CD4-positive, alpha-beta T cell (primary cell): ENCODE results near the gene GDPD5. TPM values are rescaled to one million over a fixed set of nuclear protein-coding genes. Genes with fewer than 3 reads are reported as not detected.

ENCODE experiments used
- ATAC-seq: fragments of 200-7000 bp; cut with Tn5 transposase; one replicate; pipeline ENCODE4 v1.10.0; 2022; ENCODE audit warnings: mild to moderate bottlenecking; ENCODE audit not compliant: poor library complexity
- CTCF ChIA-PET: fragments of 350-600 bp; sonication (Branson Sonifier 250); formaldehyde crosslinking; loops from one replicate; lab custom pipeline; 2021; ENCODE audit warnings: antibody characterized with exemption, inconsistent platforms; lab: Charles Lee
- POLR2A ChIA-PET: fragments of 350-600 bp; sonication (Branson Sonifier 250); formaldehyde crosslinking; loops from one replicate; lab custom pipeline; 2021; ENCODE audit warnings: antibody characterized with exemption, inconsistent platforms; lab: Charles Lee
- DNase-seq, 14 experiments: peaks; one replicate each; pipeline ENCODE4 v3.0.0-alpha.2; 2013 to 2020; ENCODE audit warnings: mixed read lengths in 2 of 14
- H3K27ac ChIP-seq, 2 donors: one replicate each; pipeline versions ENCODE4 v1.5.1 to v1.7.0; 2013; ENCODE audit warnings: low read length in 2 of 2, low read depth in 1 of 2, mild to moderate bottlenecking in 1 of 2
- H3K27me3 ChIP-seq, 2 experiments: 1 replicate in 1 of 2; 2 replicates in 1 of 2; pipeline versions ENCODE4 v1.6.1 to v1.7.0; 2013; ENCODE audit warnings: low read length in 2 of 2, control low read depth in 1 of 2, mild to moderate bottlenecking in 1 of 2, moderate library complexity in 1 of 2; ENCODE audit not compliant: insufficient read depth in 2 of 2, control insufficient read depth in 1 of 2
- H3K36me3 ChIP-seq: one replicate; pipeline ENCODE4 v1.6.1; 2013; ENCODE audit warnings: low read length, control low read depth; ENCODE audit not compliant: insufficient read depth
- H3K4me1 ChIP-seq: one replicate; pipeline ENCODE4 v1.6.1; 2013; ENCODE audit warnings: low read length, control low read depth; ENCODE audit not compliant: insufficient read depth
- H3K4me3 ChIP-seq: one replicate; pipeline ENCODE4 v1.5.1; 2013; ENCODE audit warnings: mild to moderate bottlenecking, low read length, moderate library complexity
- H3K9me3 ChIP-seq, 2 experiments: 1 replicate in 1 of 2; 2 replicates in 1 of 2; pipeline versions ENCODE4 v1.6.1 to v1.7.0; 2013; ENCODE audit warnings: low read length in 2 of 2, mild to moderate bottlenecking in 2 of 2, control low read depth in 1 of 2, moderate library complexity in 1 of 2; ENCODE audit not compliant: control insufficient read depth in 1 of 2, insufficient read depth in 1 of 2
- H3K27ac Mint-ChIP-seq: one replicate; pipeline ENCODE4 v1.8.0; 2020; ENCODE audit warnings: mixed read lengths
- H3K27me3 Mint-ChIP-seq: one replicate; pipeline ENCODE4 v1.8.0; 2021; ENCODE audit warnings: mixed read lengths
- H3K36me3 Mint-ChIP-seq: one replicate; pipeline ENCODE4 v1.8.0; 2021; ENCODE audit warnings: low read depth, mixed read lengths
- H3K4me1 Mint-ChIP-seq: one replicate; pipeline ENCODE4 v1.8.0; 2021; ENCODE audit warnings: low read depth, mixed read lengths
- H3K4me3 Mint-ChIP-seq: one replicate; pipeline ENCODE4 v1.8.0; 2020; ENCODE audit warnings: mild to moderate bottlenecking, mixed read lengths
- H3K9me3 Mint-ChIP-seq: one replicate; pipeline ENCODE4 v1.8.0; 2020; ENCODE audit warnings: mixed read lengths
- intact Hi-C, 2 experiments: fragments of 100-400 bp; cut with DNase I in 1 of 2; cut with micrococcal nuclease in 1 of 2; formaldehyde crosslinking; loops; one replicate each; pipeline versions ENCODE4 v1.15.1 to v1.9.0; 2023 to 2025; cut with DNase I, micrococcal nuclease
- total RNA-seq, 174 experiments: library from RNA in 2 of 174; stranded (reverse) in 2 of 174; gene quantifications; one replicate each; pipeline ENCODE4 v1.2.3 and lab custom pipeline; 2021 to 2026
- TF ChIP-seq, protein P1 (sequence below): fragments of 200-600 bp; IDR thresholded peaks from one replicate; pipeline ENCODE4 v1.8.0; 2022; ENCODE audit warnings: antibody characterized with exemption, mild to moderate bottlenecking

Gene GDPD5
- total RNA-seq, 2 experiments from 2014 or later: 91.6 to 101 TPM

DNA sequence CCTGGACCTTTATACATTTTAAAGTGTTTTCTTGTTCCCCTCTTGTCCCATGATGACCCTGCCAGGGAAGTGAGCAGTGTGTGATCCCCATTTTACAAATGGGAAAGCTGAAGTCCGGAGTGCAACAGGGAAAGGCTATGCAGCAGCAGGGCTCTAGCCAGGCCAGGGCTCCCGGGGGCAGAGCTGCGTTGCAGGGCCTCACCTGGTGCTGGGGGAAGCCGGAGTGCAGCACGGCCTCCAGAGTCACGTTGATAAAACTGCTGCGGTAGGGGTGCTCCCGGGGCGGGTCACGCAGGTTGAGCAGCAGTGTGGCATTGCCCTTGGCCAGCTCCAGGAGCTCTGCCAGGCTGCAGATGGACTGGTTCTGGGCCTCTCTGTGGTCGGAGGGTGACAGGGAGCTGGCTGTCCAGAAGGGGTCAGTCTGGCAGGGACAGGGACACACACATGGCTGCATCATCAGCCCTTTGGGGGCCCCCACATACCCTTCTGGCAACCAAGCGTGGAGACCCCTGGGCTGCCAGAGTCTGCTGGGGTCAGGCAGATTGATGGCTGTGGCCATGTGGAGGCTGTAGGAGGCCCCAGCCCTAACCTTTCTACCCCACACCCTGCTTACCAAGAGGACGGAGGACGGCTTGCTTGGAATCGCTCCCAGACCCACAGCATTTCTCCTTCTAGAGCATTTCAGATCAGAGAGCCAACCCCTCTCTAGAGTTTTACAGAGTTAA, 83.4 kb downstream of the GDPD5 start:
- Histone ChIP-seq H3K9me3 (no peaks in the 10 kb centered on the region), H3K36me3 (peaks cover 5% of the 10 kb centered on the region), H3K27ac (no peak overlapping the region), H3K4me1 (peaks cover 4% of the 10 kb centered on the region), H3K4me3 (no peak overlapping the region), H3K27me3 (no peaks in the 10 kb centered on the region)
- H3K9me3 Mint-ChIP-seq: no peaks in the 10 kb centered on the region
- ChIA-PET CTCF (no interaction called here), POLR2A (no interaction called here)
- H3K4me3 Mint-ChIP-seq: no peak overlapping the region
- intact Hi-C loops: no loop called here
- DNase-seq (no peak), ATAC-seq (no peak)
- no peaks in the 10 kb centered on the region for H3K4me1 Mint-ChIP-seq
- H3K27me3 Mint-ChIP-seq: no peaks in the 10 kb centered on the region
- TF ChIP-seq, protein P1, sequence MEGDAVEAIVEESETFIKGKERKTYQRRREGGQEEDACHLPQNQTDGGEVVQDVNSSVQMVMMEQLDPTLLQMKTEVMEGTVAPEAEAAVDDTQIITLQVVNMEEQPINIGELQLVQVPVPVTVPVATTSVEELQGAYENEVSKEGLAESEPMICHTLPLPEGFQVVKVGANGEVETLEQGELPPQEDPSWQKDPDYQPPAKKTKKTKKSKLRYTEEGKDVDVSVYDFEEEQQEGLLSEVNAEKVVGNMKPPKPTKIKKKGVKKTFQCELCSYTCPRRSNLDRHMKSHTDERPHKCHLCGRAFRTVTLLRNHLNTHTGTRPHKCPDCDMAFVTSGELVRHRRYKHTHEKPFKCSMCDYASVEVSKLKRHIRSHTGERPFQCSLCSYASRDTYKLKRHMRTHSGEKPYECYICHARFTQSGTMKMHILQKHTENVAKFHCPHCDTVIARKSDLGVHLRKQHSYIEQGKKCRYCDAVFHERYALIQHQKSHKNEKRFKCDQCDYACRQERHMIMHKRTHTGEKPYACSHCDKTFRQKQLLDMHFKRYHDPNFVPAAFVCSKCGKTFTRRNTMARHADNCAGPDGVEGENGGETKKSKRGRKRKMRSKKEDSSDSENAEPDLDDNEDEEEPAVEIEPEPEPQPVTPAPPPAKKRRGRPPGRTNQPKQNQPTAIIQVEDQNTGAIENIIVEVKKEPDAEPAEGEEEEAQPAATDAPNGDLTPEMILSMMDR: no peak
- H3K27ac Mint-ChIP-seq: no peak overlapping the region
- H3K36me3 Mint-ChIP-seq: no peaks in the 10 kb centered on the region

DNA sequence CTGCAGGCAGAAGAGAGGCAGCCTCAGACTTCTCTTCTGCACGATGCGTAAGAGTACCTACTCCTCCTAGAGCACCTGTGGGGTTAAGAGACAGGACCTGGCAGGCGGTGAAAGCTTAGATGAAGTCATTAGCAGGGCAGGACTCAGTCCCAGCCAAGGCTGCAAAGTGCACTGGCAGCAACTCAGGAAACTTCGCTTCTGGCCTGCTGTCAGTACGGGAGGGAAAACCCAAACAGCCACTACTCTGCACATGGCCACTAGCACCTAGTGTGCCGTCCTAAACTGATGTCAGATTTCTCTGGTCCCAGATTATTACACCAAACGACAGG, 84.0 kb downstream of the GDPD5 start:
- ATAC-seq: no peak
- TF ChIP-seq, protein P1: no peak
- H3K9me3 ChIP-seq: no peaks in the 10 kb centered on the region
- intact Hi-C loops: no loop called here
- H3K36me3 Mint-ChIP-seq: no peaks in the 10 kb centered on the region
- no peaks in the 10 kb centered on the region for H3K27me3 Mint-ChIP-seq
- peaks cover 5% of the 10 kb centered on the region for H3K36me3 ChIP-seq
- H3K27ac ChIP-seq: no peak overlapping the region
- DNase-seq: no peak
- peaks cover 4% of the 10 kb centered on the region for H3K4me1 ChIP-seq
- H3K4me3 Mint-ChIP-seq: no peak overlapping the region
- CTCF ChIA-PET: no interaction called here
- no peaks in the 10 kb centered on the region for H3K27me3 ChIP-seq
- H3K27ac Mint-ChIP-seq: no peak overlapping the region
- no peaks in the 10 kb centered on the region for H3K9me3 Mint-ChIP-seq
- POLR2A ChIA-PET: no interaction called here
- no peaks in the 10 kb centered on the region for H3K4me1 Mint-ChIP-seq
- H3K4me3 ChIP-seq: no peak overlapping the region

DNA sequence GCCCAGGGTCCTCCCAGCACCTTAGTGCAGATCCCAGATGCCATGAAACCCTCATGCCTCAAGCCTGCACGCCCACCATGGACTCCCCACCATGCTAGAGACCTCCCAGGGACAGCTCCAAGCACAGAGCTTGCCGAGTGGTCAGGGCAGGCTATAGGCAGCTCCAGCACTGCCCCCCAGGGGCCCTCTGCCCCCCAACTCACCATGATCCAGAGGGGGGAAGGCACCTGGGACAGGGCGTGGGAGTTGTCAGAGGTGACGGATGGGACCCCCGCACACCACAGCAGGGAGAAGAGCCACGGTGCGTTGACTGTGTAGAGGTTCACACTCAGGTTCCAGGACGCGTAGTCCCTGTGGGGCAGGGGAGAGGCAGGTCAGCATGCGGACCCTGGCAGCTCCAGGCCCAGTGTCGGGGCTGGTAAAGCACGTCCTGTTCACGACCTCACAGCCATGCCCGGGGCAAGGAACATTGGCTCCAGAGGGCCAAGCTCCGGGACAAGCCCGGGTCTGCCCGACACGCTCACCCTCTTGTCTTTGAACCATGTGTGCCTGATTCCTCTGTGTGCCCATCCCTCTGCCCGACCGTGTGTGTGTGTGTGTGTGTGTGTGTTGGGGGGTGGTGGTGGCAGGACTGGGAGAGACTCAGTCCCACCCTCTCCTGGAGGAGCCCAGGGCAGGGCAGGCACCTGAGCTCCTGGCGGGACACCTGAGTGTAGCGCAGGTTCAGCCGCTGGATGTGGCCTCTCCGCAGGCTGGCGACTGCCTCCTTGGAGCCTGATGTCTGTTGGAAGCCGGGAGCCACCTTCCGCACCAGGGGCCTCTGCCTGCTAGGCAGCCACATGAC, 84.6 kb downstream of the GDPD5 start:
- peaks cover 4% of the 10 kb centered on the region for H3K4me1 ChIP-seq
- Mint-ChIP-seq H3K9me3 (no peaks in the 10 kb centered on the region), H3K27ac (no peak overlapping the region), H3K36me3 (no peaks in the 10 kb centered on the region), H3K4me1 (no peaks in the 10 kb centered on the region), H3K27me3 (no peaks in the 10 kb centered on the region), H3K4me3 (no peak overlapping the region)
- H3K36me3 ChIP-seq: peaks cover 5% of the 10 kb centered on the region
- no peak overlapping the region for H3K4me3 ChIP-seq
- H3K27ac ChIP-seq: no peak overlapping the region
- intact Hi-C loops: no loop called here
- TF ChIP-seq, protein P1: no peak
- no peak for ATAC-seq
- ChIA-PET CTCF (no interaction called here), POLR2A (no interaction called here)
- no peaks in the 10 kb centered on the region for H3K9me3 ChIP-seq
- DNase-seq: no peak
- no peaks in the 10 kb centered on the region for H3K27me3 ChIP-seq
